Prostate gland (tissue), 2 donors: ENCODE data around the gene SUPT3H. TPM values are rescaled to one million over a fixed set of nuclear protein-coding genes. Genes with fewer than 3 reads are reported as not detected.

Experiments used
- DNase-seq: peaks from one replicate; pipeline ENCODE4 v3.0.0-alpha.2; 2019; ENCODE audit warnings: low spot score
- H3K27ac ChIP-seq, 2 donors: fragments of 200-600 bp; sonication (generic); 2 replicates each; pipeline ENCODE4 v1.5.1; 2017 to 2019
- H3K27me3 ChIP-seq: fragments of 200-600 bp; sonication (generic); replicated peaks from 2 replicates; pipeline ENCODE4 v1.5.1; 2019; ENCODE audit not compliant: insufficient read depth
- H3K36me3 ChIP-seq, 2 donors: fragments of 200-600 bp; sonication (generic); 1 replicate in 1 of 2; 2 replicates in 1 of 2; pipeline versions ENCODE4 v1.5.1 to v1.8.1; 2017 to 2019
- H3K4me1 ChIP-seq: fragments of 200-600 bp; sonication (generic); replicated peaks from 2 replicates; pipeline ENCODE4 v1.5.1; 2019
- H3K4me3 ChIP-seq, 2 donors: fragments of 200-600 bp; sonication (generic); 2 replicates each; pipeline ENCODE4 v1.5.1; 2017 to 2019
- H3K9me3 ChIP-seq: fragments of 200-600 bp; sonication (generic); 2 replicates; pipeline ENCODE4 v1.5.1; 2017
- CTCF ChIP-seq, 4 experiments: fragments of 200-600 bp in 2 of 4; fragments of 450-650 bp in 2 of 4; sonication (generic) in 2 of 4; IDR thresholded peaks; 1 replicate in 3 of 4; 2 replicates in 1 of 4; pipeline ENCODE4 v1.5.1; 2016 to 2019; ENCODE audit warnings: antibody characterized with exemption in 4 of 4, mild to moderate bottlenecking in 2 of 4, moderate library complexity in 2 of 4
- POLR2A ChIP-seq: fragments of 450-650 bp; IDR thresholded peaks from one replicate; pipeline ENCODE4 v1.6.1; 2016; ENCODE audit warnings: antibody characterized with exemption, mild to moderate bottlenecking
- POLR2AphosphoS5 ChIP-seq: sonication (generic); formaldehyde crosslinking; IDR thresholded peaks from one replicate; pipeline ENCODE4 v1.6.1; 2017; ENCODE audit warnings: antibody characterized with exemption
- WGBS: methylation state at CpG from one replicate; pipeline ENCODE4 v1.1.5; 2018; 5-methylcytosine and 5-hydroxymethylcytosine counted together
- intact Hi-C: fragments of 100-400 bp; cut with DNase I; formaldehyde crosslinking; loops from one replicate; pipeline ENCODE4 v1.14.2; 2022
- total RNA-seq, 2 donors: library from RNA; depleted of rRNA; stranded (reverse); fragments of >200 nt; gene quantifications; one replicate each; pipeline ENCODE4 v1.1.0, GENCODE V29; 2016

The SUPT3H gene
- total RNA-seq, 2 donors from 2014 or later = 4.6 to 13.1 TPM

GRCh38 chr6:45127185-45127584 lies 250.5 kb downstream of the SUPT3H start:
- WGBS = 89% methylated on average over 2 of the region's 2 CpGs
- Histone ChIP-seq H3K4me3 (no peak overlapping the region), H3K36me3 (no peaks in the 10 kb centered on the region), H3K4me1 (no peaks in the 10 kb centered on the region), H3K9me3 (no peaks in the 10 kb centered on the region), H3K27me3 (no peaks in the 10 kb centered on the region), H3K27ac (no peak overlapping the region)
- DNase-seq = no peak
- intact Hi-C loops = no loop called here
- TF ChIP-seq POLR2AphosphoS5 (no peak), POLR2A (no peak)

- intact Hi-C loops = no loop called here
- Histone ChIP-seq H3K4me1 (no peaks in the 10 kb centered on the region), H3K4me3 (no peak overlapping the region), H3K9me3 (no peaks in the 10 kb centered on the region), H3K27ac (no peak overlapping the region), H3K36me3 (no peaks in the 10 kb centered on the region), H3K27me3 (no peaks in the 10 kb centered on the region)
- no peak for DNase-seq
- no peak for TF ChIP-seq CTCF (IDR thresholded peaks at IDR 0.05)
- no peak for TF ChIP-seq POLR2A
- no peak for TF ChIP-seq POLR2AphosphoS5
Measured at GRCh38 chr6:45126033-45126432, 251.7 kb downstream of the SUPT3H start.

GRCh38 chr6:45123023-45123422 lies 254.7 kb downstream of the SUPT3H start:
- H3K27me3 ChIP-seq = no peaks in the 10 kb centered on the region

GRCh38 chr6:45118754-45119153 lies 259.0 kb downstream of the SUPT3H start:
- Histone ChIP-seq H3K4me1 (no peaks in the 10 kb centered on the region), H3K36me3 (no peaks in the 10 kb centered on the region), H3K27me3 (no peaks in the 10 kb centered on the region), H3K9me3 (no peaks in the 10 kb centered on the region), H3K27ac (no peak overlapping the region), H3K4me3 (no peak overlapping the region)
- TF ChIP-seq POLR2AphosphoS5 = no peak
- no peak for DNase-seq
- 79% methylated on average over 1 of the region's 1 CpG for WGBS
- intact Hi-C loops = no loop called here

More at GRCh38 chr6:45123023-45123422, 254.7 kb downstream of the SUPT3H start:
- H3K4me1 ChIP-seq = no peaks in the 10 kb centered on the region
- H3K4me3 ChIP-seq = no peak overlapping the region
- WGBS = 97% methylated on average over 1 of the region's 1 CpG
- no peak for TF ChIP-seq POLR2AphosphoS5
- no peak for TF ChIP-seq POLR2A
- TF ChIP-seq CTCF (IDR thresholded peaks at IDR 0.05) = no peak
- no peaks in the 10 kb centered on the region for H3K9me3 ChIP-seq
- H3K27ac ChIP-seq = no peak overlapping the region
- DNase-seq = no peak
- intact Hi-C loops = no loop called here
- H3K36me3 ChIP-seq = no peaks in the 10 kb centered on the region

GRCh38 chr6:45116714-45117410 lies 260.9 kb downstream of the SUPT3H start:
- no peak overlapping the region for H3K4me3 ChIP-seq
- no peaks in the 10 kb centered on the region for H3K9me3 ChIP-seq
- intact Hi-C loops = no loop called here
- H3K4me1 ChIP-seq = no peaks in the 10 kb centered on the region
- no peaks in the 10 kb centered on the region for H3K36me3 ChIP-seq
- H3K27me3 ChIP-seq = no peaks in the 10 kb centered on the region
- no peak overlapping the region for H3K27ac ChIP-seq
- no peak for DNase-seq
- TF ChIP-seq POLR2A (no peak), POLR2AphosphoS5 (no peak), CTCF (IDR thresholded peaks at IDR 0.05) (no peak)

- H3K27ac ChIP-seq = no peak overlapping the region
- WGBS = 78% methylated on average over 3 of the region's 3 CpGs
- no peaks in the 10 kb centered on the region for H3K4me1 ChIP-seq
- no peak for TF ChIP-seq CTCF (IDR thresholded peaks at IDR 0.05)
- DNase-seq = no peak
- no peaks in the 10 kb centered on the region for H3K36me3 ChIP-seq
- no peaks in the 10 kb centered on the region for H3K27me3 ChIP-seq
- no peaks in the 10 kb centered on the region for H3K9me3 ChIP-seq
- intact Hi-C loops = no loop called here
- no peak overlapping the region for H3K4me3 ChIP-seq
Measured at GRCh38 chr6:45115696-45116095, 262.0 kb downstream of the SUPT3H start.
